CD8-positive, alpha-beta memory T cell (primary cell): ENCODE data around the gene FAM210B. TPM values are rescaled to one million over a fixed set of nuclear protein-coding genes. Genes with fewer than 3 reads are reported as not detected.
"Not testable (repeated sequence)": the region's sequence is repeated elsewhere in the genome, so short reads cannot be mapped to it uniquely, and the experiment has no call there.

ENCODE experiments used
- CTCF ChIA-PET: fragments of 350-600 bp; sonication (Branson Sonifier 250); formaldehyde crosslinking; loops from one replicate; lab custom pipeline; 2021; ENCODE audit warnings: antibody characterized with exemption; lab: Charles Lee
- POLR2A ChIA-PET: fragments of 350-600 bp; sonication (Branson Sonifier 250); formaldehyde crosslinking; loops from one replicate; lab custom pipeline; 2021; ENCODE audit warnings: antibody characterized with exemption; lab: Charles Lee
- DNase-seq, 5 donors: peaks; one replicate each; pipeline versions ENCODE4 v3.0.0 to v3.0.0-alpha.2; 2020 to 2022; ENCODE audit warnings: mixed read lengths in 1 of 5
- H3K27ac ChIP-seq: one replicate; pipeline ENCODE4 v1.7.0; 2013; ENCODE audit warnings: low read depth, mild to moderate bottlenecking, low read length, moderate library complexity
- H3K27me3 ChIP-seq: 2 replicates; pipeline ENCODE4 v1.7.0; 2013; ENCODE audit warnings: low read length, mild to moderate bottlenecking; ENCODE audit not compliant: insufficient read depth, poor library complexity, severe bottlenecking
- H3K36me3 ChIP-seq: 2 replicates; pipeline ENCODE4 v1.7.0; 2013; ENCODE audit warnings: mild to moderate bottlenecking, low read length, moderate library complexity; ENCODE audit not compliant: insufficient read depth
- H3K4me1 ChIP-seq: 2 replicates; pipeline ENCODE4 v1.7.0; 2013; ENCODE audit warnings: mild to moderate bottlenecking, low read length, moderate library complexity; ENCODE audit not compliant: insufficient read depth
- H3K4me3 ChIP-seq: 2 replicates; pipeline ENCODE4 v1.7.0; 2013; ENCODE audit warnings: mild to moderate bottlenecking, low read length
- H3K9me3 ChIP-seq: 2 replicates; pipeline ENCODE4 v1.7.0; 2013; ENCODE audit warnings: mild to moderate bottlenecking, low read length
- H3K27ac Mint-ChIP-seq, 8 donors: one replicate each; pipeline ENCODE4 v1.8.0; 2020 to 2021; ENCODE audit warnings: mixed read lengths in 8 of 8, mild to moderate bottlenecking in 6 of 8, inconsistent platforms in 3 of 8, moderate library complexity in 3 of 8
- H3K27me3 Mint-ChIP-seq, 2 donors: one replicate each; pipeline ENCODE4 v1.8.0; 2020 to 2021; ENCODE audit warnings: mixed read lengths in 2 of 2, mild to moderate bottlenecking in 1 of 2, moderate library complexity in 1 of 2
- H3K36me3 Mint-ChIP-seq, 3 donors: one replicate each; pipeline ENCODE4 v1.8.0; 2020 to 2021; ENCODE audit warnings: mixed read lengths in 3 of 3, inconsistent platforms in 1 of 3, mild to moderate bottlenecking in 1 of 3
- H3K4me1 Mint-ChIP-seq, 3 donors: one replicate each; pipeline ENCODE4 v1.8.0; 2020 to 2021; ENCODE audit warnings: mixed read lengths in 3 of 3, inconsistent platforms in 1 of 3, mild to moderate bottlenecking in 1 of 3
- H3K4me3 Mint-ChIP-seq, 7 donors: one replicate each; pipeline ENCODE4 v1.8.0; 2020 to 2021; ENCODE audit warnings: mixed read lengths in 7 of 7, mild to moderate bottlenecking in 6 of 7, moderate library complexity in 4 of 7, inconsistent platforms in 2 of 7
- H3K9me3 Mint-ChIP-seq, 5 donors: one replicate each; pipeline ENCODE4 v1.8.0; 2020 to 2022; ENCODE audit warnings: mixed read lengths in 5 of 5, mild to moderate bottlenecking in 3 of 5, moderate library complexity in 2 of 5, inconsistent platforms in 1 of 5
- polyA plus RNA-seq: library from polyadenylated mRNA; unstranded; fragments of 300-500 nt; fragmentation: Illumina TruSeq; gene quantifications from one replicate; pipeline ENCODE4 v1.2.3, GENCODE V29; 2021
- total RNA-seq, 2 experiments: library from RNA; stranded (reverse); gene quantifications; one replicate each; pipeline ENCODE4 v1.2.3, GENCODE V29; 2021

Gene FAM210B
- total and polyA plus RNA-seq, 3 experiments from 2014 or later, result 6.3 to 31.8 (median 6.7) TPM

DNA sequence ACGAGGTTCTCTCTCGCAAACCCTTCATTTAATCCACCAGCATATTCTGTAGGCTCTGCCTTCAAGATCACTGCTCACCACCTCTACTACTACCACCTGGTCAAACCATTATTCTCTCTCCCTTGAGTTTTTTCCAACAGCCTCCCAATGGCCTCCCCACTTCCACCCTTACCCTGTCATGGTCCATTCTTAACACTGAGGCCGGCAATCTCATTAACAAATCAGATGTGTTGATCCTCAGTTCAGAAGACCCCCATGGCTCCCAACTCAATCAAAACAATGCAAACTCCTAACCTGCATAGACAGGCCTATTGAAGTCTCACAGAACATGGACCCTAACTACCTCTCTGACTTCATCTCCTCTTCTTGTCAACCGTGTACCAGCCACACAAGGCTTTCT is 31.0 kb downstream of the FAM210B start:
- peaks cover 21% of the 10 kb centered on the region for H3K4me1 ChIP-seq
- H3K27me3 ChIP-seq, result no peaks in the 10 kb centered on the region
- Mint-ChIP-seq H3K4me1 (peaks cover 19 to 23% (median 21%) of the 10 kb centered on the region in 3 donors), H3K27me3 (peaks cover 0 to 2% of the 10 kb centered on the region in 2 donors), H3K9me3 (no peaks in the 10 kb centered on the region), H3K27ac (peak overlapping the region in 4 of 8 donors; percentile 1 to 61 (median 26)), H3K4me3 (peak overlapping the region in 3 of 7 donors; percentile 0 to 43 (median 17)), H3K36me3 (peaks cover 0 to 15% (median 6%) of the 10 kb centered on the region in 3 donors)
- ChIA-PET CTCF (no interaction called here), POLR2A (no interaction called here)
- H3K36me3 ChIP-seq, result no peaks in the 10 kb centered on the region
- no peak overlapping the region for H3K4me3 ChIP-seq
- H3K9me3 ChIP-seq, result no peaks in the 10 kb centered on the region
- H3K27ac ChIP-seq, result no peak overlapping the region
- no peak for DNase-seq

DNA sequence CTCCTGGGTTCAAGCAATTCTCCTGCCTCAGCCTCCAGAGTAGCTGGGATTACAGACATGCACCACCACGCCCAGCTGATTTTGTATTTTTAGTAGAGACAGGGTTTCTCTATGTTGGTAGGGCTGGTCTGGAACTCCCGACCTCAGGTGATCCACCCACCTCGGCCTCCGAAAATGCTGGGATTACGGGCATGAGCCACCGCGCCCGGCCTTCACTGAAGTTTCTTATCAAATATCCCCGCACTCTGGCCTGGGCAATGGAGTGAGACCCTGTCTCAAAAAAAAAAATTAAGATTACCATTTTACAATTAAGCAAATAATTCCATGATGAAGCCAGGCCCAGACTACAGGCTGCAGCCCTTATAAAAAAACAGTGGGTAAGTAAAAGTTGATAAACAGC is 31.6 kb downstream of the FAM210B start:
- Mint-ChIP-seq H3K4me1 (peaks cover 25 to 27% (median 26%) of the 10 kb centered on the region in 3 donors), H3K36me3 (peaks cover 0 to 20% (median 7%) of the 10 kb centered on the region in 3 donors)
- H3K9me3 Mint-ChIP-seq, H3K27ac ChIP-seq, H3K4me3 Mint-ChIP-seq, CTCF ChIA-PET, H3K9me3 ChIP-seq, H3K27me3 Mint-ChIP-seq, H3K4me3 ChIP-seq, H3K27ac Mint-ChIP-seq, H3K36me3 ChIP-seq, POLR2A ChIA-PET, H3K27me3 ChIP-seq, DNase-seq: not testable (repeated sequence)
- peaks cover 21% of the 10 kb centered on the region for H3K4me1 ChIP-seq

DNA sequence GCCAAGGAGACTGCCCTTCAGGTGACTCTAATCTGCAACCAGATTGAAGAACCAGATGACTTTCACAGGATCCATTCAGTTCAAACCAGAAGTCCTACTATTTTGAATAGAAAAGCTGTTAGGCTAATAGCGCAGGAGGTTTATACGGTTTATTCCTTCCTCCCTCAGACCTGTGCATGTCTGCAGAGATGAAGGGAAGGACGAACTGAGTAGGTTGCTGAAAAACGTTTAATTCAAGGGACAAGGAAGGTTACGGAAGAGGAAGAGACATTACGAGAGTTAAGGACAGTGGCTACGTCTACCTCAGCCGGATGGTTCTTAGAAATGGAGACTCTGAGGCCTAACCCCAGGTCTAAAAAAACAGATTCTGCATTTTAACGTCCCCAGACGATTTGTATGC is 32.3 kb downstream of the FAM210B start:
- Histone ChIP-seq H3K36me3 (no peaks in the 10 kb centered on the region), H3K9me3 (no peaks in the 10 kb centered on the region), H3K4me3 (peak overlapping the region; percentile 98), H3K27me3 (no peaks in the 10 kb centered on the region), H3K4me1 (peaks cover 21% of the 10 kb centered on the region), H3K27ac (peak overlapping the region; percentile 94)
- ChIA-PET POLR2A (interaction anchor here (0.6 kb wide), 1 partner anchor 1691 kb away, joined by 3 read pairs; no protein-coding TSS in a partner anchor), CTCF (no interaction called here)
- Mint-ChIP-seq H3K9me3 (no peaks in the 10 kb centered on the region), H3K4me3 (no peak overlapping the region), H3K27me3 (peaks cover 0 to 2% of the 10 kb centered on the region in 2 donors), H3K36me3 (peaks cover 0 to 25% (median 11%) of the 10 kb centered on the region in 3 donors), H3K27ac (peak overlapping the region in 4 of 8 donors; percentile 25 to 87 (median 59)), H3K4me1 (peaks cover 28 to 33% (median 31%) of the 10 kb centered on the region in 3 donors)
- no peak for DNase-seq

DNA sequence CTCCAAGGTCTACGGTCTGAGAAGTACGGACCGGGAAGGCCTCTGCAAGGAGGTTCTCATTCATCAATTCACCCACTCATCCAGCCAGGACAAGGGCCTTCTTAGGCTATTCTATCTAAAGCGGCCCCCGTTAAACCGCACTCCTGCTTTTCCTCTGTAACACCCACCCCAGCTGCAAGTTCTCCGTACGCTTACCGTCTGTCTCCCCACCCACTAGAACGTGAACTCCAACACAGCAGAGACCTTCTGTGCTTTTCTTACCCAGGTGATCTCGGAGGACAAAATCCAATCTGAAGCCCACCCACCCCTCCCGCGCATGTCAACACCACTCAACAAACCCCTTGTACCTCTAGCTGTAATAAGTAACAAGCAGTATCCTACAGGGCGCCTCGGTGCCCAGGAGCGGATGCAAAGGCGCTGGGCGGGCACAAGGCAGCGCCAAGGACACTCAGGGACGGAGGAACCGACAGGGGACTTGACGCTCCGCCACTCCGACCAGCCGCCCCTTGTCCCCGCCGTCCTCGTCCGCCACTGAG is 32.9 kb downstream of the FAM210B start:
- Mint-ChIP-seq H3K4me1 (peaks cover 28 to 35% (median 31%) of the 10 kb centered on the region in 3 donors), H3K27ac (no peak overlapping the region), H3K4me3 (no peak overlapping the region), H3K36me3 (peaks cover 0 to 26% (median 13%) of the 10 kb centered on the region in 3 donors), H3K27me3 (peaks cover 0 to 2% of the 10 kb centered on the region in 2 donors), H3K9me3 (no peaks in the 10 kb centered on the region)
- H3K4me3 ChIP-seq, result peak overlapping the region; percentile 98
- ChIA-PET CTCF (interaction anchor here (0.9 to 1.1 kb wide), 3 partner anchors 31 to 38 kb away, joined by 3 read pairs; no protein-coding TSS in a partner anchor), POLR2A (interaction anchor here (0.6 to 1.2 kb wide), 6 partner anchors 21 to 1997 kb away, joined by 3 to 14 read pairs (median 4); partner anchors contain the start of genes CASS4, FAM210B, RTF2 and VAPB)
- H3K4me1 ChIP-seq, result peaks cover 21% of the 10 kb centered on the region
- no peaks in the 10 kb centered on the region for H3K9me3 ChIP-seq
- H3K36me3 ChIP-seq, result peaks cover 1% of the 10 kb centered on the region
- no peaks in the 10 kb centered on the region for H3K27me3 ChIP-seq
- peak overlapping the region; percentile 94 for H3K27ac ChIP-seq
- no peak for DNase-seq

DNA sequence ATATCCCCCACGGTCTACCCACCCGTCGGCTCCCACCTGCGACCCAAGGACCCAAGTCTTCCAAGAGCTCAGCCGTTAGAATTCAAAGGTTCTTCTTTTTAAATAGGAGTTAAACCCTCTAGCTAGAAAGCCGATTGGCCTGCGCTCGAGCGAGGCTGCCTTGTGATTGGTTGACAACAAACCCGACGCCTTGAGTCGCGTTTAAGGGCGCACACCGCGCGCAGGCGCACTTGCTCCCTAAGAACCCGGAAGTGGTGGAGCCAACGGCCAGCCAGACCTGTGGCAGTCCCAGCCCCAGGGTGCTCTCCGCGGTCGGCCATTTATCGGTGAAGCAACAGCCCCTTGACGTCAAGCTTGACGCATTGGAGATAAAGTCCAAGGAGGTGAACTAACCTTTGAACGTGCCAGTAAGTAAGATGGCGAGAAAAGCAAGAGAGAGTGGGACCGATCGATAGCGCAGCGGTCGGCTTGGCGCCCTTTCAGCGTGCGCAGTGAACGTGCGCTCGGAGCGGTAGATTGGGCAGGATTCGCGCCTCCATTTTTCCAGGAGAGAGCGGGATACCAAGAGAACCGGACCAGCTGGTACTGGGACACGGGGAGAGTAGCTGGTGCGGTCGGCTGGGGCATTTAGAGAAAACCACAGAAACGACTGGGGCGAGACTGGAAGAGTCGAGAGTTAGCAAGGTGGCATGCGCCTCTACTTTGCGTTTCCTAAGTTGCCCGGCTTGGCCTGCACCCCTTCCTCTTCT is 33.5 kb downstream of the FAM210B start, which contains the start of the genes AURKA and CSTF1:
Gene AURKA, minus strand, starts transcription at position 84 of the 749 bp plus-strand sequence. CDS start 4,018 bp downstream, outside the sequence.
Gene CSTF1, plus strand, starts transcription at position 514 of the 749 bp plus-strand sequence. CDS start 2,908 bp downstream, outside the sequence.
- H3K4me3 ChIP-seq, result peak within 1 kb of the TSS; percentile 98
- H3K9me3 ChIP-seq, result no peaks in the 10 kb centered on the region
- Mint-ChIP-seq H3K4me3 (no peak within 1 kb of the TSS), H3K4me1 (peaks cover 28 to 35% (median 31%) of the 10 kb centered on the region in 3 donors), H3K27ac (peak within 1 kb of the TSS in 3 of 8 donors; percentile 31 to 87 (median 87)), H3K27me3 (peaks cover 0 to 2% of the 10 kb centered on the region in 2 donors), H3K9me3 (no peaks in the 10 kb centered on the region), H3K36me3 (peaks cover 0 to 32% (median 18%) of the 10 kb centered on the region in 3 donors)
- peaks cover 8% of the 10 kb centered on the region for H3K36me3 ChIP-seq
- H3K27me3 ChIP-seq, result no peaks in the 10 kb centered on the region
- ChIA-PET CTCF (interaction anchor here (0.9 to 1.1 kb wide), 3 partner anchors 32 to 37 kb away, joined by 3 read pairs; no protein-coding TSS in a partner anchor), POLR2A (interaction anchor here (0.8 to 1.2 kb wide), 5 partner anchors 20 to 1997 kb away, joined by 3 to 14 read pairs (median 4); partner anchors contain the start of genes CASS4, FAM210B, RTF2 and VAPB)
- H3K27ac ChIP-seq, result peak within 1 kb of the TSS; percentile 94
- DNase-seq, result peak; percentile 98 to 100 (median 99)
- H3K4me1 ChIP-seq, result peaks cover 21% of the 10 kb centered on the region

DNA sequence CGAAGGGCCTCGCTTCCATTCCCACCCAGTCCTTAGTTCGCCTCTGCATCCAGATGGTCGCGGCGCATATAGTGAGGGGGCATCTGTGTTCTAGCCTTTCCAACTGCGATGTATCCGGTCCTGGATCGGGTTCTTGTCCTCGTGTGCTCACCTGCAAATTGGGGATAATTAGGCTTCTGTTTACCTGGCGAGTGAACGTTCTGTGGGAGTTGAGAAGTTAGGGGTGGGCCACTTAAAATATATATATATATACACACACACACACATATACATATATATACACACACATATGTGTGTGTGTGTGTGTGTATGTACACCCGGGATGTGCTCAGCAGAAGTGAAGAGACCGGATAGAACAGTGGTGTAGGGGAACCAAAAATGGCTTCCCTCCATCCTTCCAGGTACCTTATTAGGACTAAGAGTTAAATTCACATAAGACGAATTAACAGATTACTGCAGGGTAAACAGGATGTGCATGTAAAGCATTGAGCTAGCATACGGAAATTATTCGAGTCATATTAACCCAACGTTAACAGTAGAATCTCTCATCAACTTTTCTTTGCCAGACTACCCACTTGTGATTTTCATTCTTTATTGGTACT is 34.2 kb downstream of the FAM210B start:
- Mint-ChIP-seq H3K27me3 (peaks cover 0 to 2% of the 10 kb centered on the region in 2 donors), H3K4me3 (no peak overlapping the region), H3K27ac (no peak overlapping the region), H3K9me3 (no peaks in the 10 kb centered on the region), H3K4me1 (peaks cover 28 to 35% (median 31%) of the 10 kb centered on the region in 3 donors), H3K36me3 (peaks cover 0 to 39% (median 18%) of the 10 kb centered on the region in 3 donors)
- ChIA-PET CTCF (interaction anchor here (1.0 kb wide), 1 partner anchor 20 kb away, joined by 4 read pairs; the partner anchor contains the start of gene CASS4), POLR2A (interaction anchor here (0.5 to 1.2 kb wide), 3 partner anchors 28 to 76 kb away, joined by 3 to 7 read pairs (median 4); partner anchors contain the start of genes FAM210B and RTF2)
- DNase-seq, result peak in 2 of 5 donors; percentile 16 to 22
- H3K4me3 ChIP-seq, result peak overlapping the region; percentile 98
- peaks cover 21% of the 10 kb centered on the region for H3K4me1 ChIP-seq
- no peaks in the 10 kb centered on the region for H3K27me3 ChIP-seq
- H3K27ac ChIP-seq, result peak overlapping the region; percentile 94
- peaks cover 14% of the 10 kb centered on the region for H3K36me3 ChIP-seq
- H3K9me3 ChIP-seq, result no peaks in the 10 kb centered on the region

DNA sequence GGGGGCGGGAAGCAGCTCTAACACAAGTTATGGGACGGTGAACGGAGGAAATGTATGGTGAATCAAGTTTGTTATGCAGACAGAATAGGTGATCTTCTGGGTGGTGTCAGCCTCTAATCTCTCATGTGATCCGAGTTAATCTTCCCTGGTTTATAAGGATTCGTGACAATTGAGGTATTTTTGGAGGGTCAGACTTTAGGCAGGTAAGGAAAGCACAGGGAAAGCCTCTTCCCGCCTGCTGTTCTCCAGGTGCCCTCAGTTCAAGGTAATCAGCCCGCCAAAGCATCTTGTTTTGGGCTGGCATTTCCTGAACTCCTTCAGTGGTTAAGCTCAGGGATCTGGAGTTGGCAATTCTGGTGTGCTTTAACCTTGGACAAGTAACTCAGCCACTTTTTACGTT is 34.9 kb downstream of the FAM210B start:
- ChIA-PET CTCF (interaction anchor here (1.0 kb wide), 1 partner anchor 19 kb away, joined by 4 read pairs; the partner anchor contains the start of gene CASS4), POLR2A (interaction anchor here (0.5 to 0.9 kb wide), 2 partner anchors 27 to 35 kb away, joined by 3 to 4 read pairs; partner anchors contain the start of gene FAM210B)
- H3K9me3 ChIP-seq, result no peaks in the 10 kb centered on the region
- H3K9me3 Mint-ChIP-seq, result no peaks in the 10 kb centered on the region
- peaks cover 28 to 35% (median 31%) of the 10 kb centered on the region in 3 donors for H3K4me1 Mint-ChIP-seq
- no peaks in the 10 kb centered on the region for H3K27me3 ChIP-seq
- H3K4me3 ChIP-seq, result peak overlapping the region; percentile 98
- H3K36me3 Mint-ChIP-seq, result peaks cover 0 to 44% (median 20%) of the 10 kb centered on the region in 3 donors
- no peak overlapping the region for H3K4me3 Mint-ChIP-seq
- peaks cover 0 to 2% of the 10 kb centered on the region in 2 donors for H3K27me3 Mint-ChIP-seq
- H3K4me1 ChIP-seq, result peaks cover 21% of the 10 kb centered on the region
- no peak overlapping the region for H3K27ac Mint-ChIP-seq
- H3K27ac ChIP-seq, result peak overlapping the region; percentile 94
- peaks cover 18% of the 10 kb centered on the region for H3K36me3 ChIP-seq
- no peak for DNase-seq
